Lung (tissue), 12 donors: ENCODE measurements around the gene HSP90AB1. TPM values are rescaled to one million over a fixed set of nuclear protein-coding genes. Genes with fewer than 3 reads are reported as not detected.
A peak's percentile ranks its signal among the peaks of the same experiment; 100 is the strongest.

Experiments
- ATAC-seq: fragments of 200-7000 bp; cut with Tn5 transposase; one replicate; pipeline ENCODE4 v1.9.1; 2020; ENCODE audit warnings: moderate number of reproducible peaks; ENCODE audit not compliant: insufficient read depth, low FRiP score
- DNase-seq, 3 donors: peaks; one replicate each; pipeline ENCODE4 v3.0.0-alpha.2; 2013 to 2017
- H3K27ac ChIP-seq, 2 donors: one replicate each; pipeline ENCODE4 v1.5.1; 2013; ENCODE audit warnings: mild to moderate bottlenecking in 2 of 2, moderate library complexity in 2 of 2, control low read depth in 1 of 2, inconsistent platforms in 1 of 2, low read depth in 1 of 2, low read length in 1 of 2
- H3K27me3 ChIP-seq, 3 donors: one replicate each; pipeline ENCODE4 v1.5.1; 2013; ENCODE audit warnings: low read length in 2 of 3; ENCODE audit not compliant: control insufficient read depth in 3 of 3, insufficient read depth in 3 of 3
- H3K36me3 ChIP-seq, 4 donors: one replicate each; pipeline ENCODE4 v1.5.1; 2013; ENCODE audit warnings: low read length in 4 of 4, mild to moderate bottlenecking in 1 of 4, moderate library complexity in 1 of 4; ENCODE audit not compliant: control insufficient read depth in 4 of 4, insufficient read depth in 4 of 4
- H3K4me1 ChIP-seq, 5 donors: one replicate each; pipeline ENCODE4 v1.5.1; 2013; ENCODE audit warnings: low read length in 5 of 5, mild to moderate bottlenecking in 2 of 5, moderate library complexity in 1 of 5; ENCODE audit not compliant: control insufficient read depth in 5 of 5, insufficient read depth in 5 of 5
- H3K4me3 ChIP-seq: one replicate; pipeline ENCODE4 v1.5.1; 2013; ENCODE audit warnings: mild to moderate bottlenecking, control low read depth, moderate library complexity
- H3K9ac ChIP-seq, 2 donors: one replicate each; pipeline ENCODE4 v1.5.1; 2013; ENCODE audit warnings: low read length in 2 of 2, control low read depth in 1 of 2; ENCODE audit not compliant: insufficient read depth in 1 of 2
- H3K9me3 ChIP-seq, 4 donors: one replicate each; pipeline ENCODE4 v1.5.1; 2013; ENCODE audit warnings: low read length in 3 of 4, mild to moderate bottlenecking in 1 of 4, moderate library complexity in 1 of 4; ENCODE audit not compliant: control insufficient read depth in 4 of 4, insufficient read depth in 3 of 4
- whole genome bisulfite sequencing, 2 donors: extraction: QIAGEN DNeasy Blood & Tissue Kit; methylation state at CpG; one replicate each; pipeline ENCODE4 v1.1.7; 2013; 5-methylcytosine and 5-hydroxymethylcytosine counted together
- polyA plus RNA-seq, 2 donors: library from polyadenylated mRNA; stranded (reverse); fragments of 200-250 nt; gene quantifications; one replicate each; pipeline ENCODE4 v1.2.1, GENCODE V29; 2013
- total RNA-seq, 2 donors: library from RNA; depleted of rRNA in 1 of 2; stranded (reverse); fragments of >200 nt in 1 of 2; gene quantifications; one replicate each; pipeline ENCODE4 v1.2.1, GENCODE V29; 2014 to 2021
- TF ChIP-seq, protein P1 (sequence below): IDR thresholded peaks from 2 replicates; pipeline ENCODE4 v1.5.1; 2012; ENCODE audit warnings: mild to moderate bottlenecking; ENCODE audit errors: control extremely low read depth, extremely low read depth
- donor health status: control.
- donor health status: control.
- donor health status: Bipolar disorder and iron deficiency.
- donor health status: healthy.
- donor health status: DM: yes; HTN: yes; CAD: no.

HSP90AB1 gene
- total and polyA plus RNA-seq, 4 donors = 289 to 700 (median 509) TPM

DNA sequence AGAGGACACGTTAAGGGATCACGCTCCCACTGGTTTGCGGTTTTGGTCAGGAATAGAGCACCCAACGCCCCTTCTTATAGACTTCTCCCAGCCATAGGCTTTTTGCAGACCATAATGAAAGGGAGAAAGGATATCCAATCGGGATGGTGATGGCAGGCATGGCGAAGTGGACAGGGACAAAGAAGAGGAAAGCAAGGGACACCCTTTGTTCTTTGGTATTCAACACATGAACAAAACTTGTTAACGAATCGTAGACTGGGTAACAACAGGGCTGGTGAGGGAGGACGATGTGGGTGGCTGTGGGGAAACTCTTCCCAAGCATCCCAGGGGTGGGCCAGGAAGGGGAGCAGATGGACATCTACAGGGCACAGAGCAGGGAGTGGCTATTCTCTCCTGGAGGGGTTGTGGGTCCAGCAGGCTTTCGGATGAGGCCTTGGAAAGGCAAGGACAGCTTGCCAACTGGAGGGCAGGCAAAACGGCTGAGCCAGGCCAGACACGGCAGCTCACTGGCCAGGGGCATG, 1.4 kb upstream of the HSP90AB1 start:
- no peaks in the 10 kb centered on the region for H3K27me3 ChIP-seq
- TF ChIP-seq, protein P1, sequence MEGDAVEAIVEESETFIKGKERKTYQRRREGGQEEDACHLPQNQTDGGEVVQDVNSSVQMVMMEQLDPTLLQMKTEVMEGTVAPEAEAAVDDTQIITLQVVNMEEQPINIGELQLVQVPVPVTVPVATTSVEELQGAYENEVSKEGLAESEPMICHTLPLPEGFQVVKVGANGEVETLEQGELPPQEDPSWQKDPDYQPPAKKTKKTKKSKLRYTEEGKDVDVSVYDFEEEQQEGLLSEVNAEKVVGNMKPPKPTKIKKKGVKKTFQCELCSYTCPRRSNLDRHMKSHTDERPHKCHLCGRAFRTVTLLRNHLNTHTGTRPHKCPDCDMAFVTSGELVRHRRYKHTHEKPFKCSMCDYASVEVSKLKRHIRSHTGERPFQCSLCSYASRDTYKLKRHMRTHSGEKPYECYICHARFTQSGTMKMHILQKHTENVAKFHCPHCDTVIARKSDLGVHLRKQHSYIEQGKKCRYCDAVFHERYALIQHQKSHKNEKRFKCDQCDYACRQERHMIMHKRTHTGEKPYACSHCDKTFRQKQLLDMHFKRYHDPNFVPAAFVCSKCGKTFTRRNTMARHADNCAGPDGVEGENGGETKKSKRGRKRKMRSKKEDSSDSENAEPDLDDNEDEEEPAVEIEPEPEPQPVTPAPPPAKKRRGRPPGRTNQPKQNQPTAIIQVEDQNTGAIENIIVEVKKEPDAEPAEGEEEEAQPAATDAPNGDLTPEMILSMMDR = no peak
- DNase-seq = no peak
- no peaks in the 10 kb centered on the region for H3K9me3 ChIP-seq
- H3K36me3 ChIP-seq = peaks cover 10 to 21% (median 20%) of the 10 kb centered on the region in 4 donors
- H3K27ac ChIP-seq = peak overlapping the region; percentile 94 to 96
- H3K9ac ChIP-seq = no peak overlapping the region
- 76 to 87% methylated on average over 12 of the region's 12 CpGs for WGBS, 2 donors
- no peak for ATAC-seq
- H3K4me1 ChIP-seq = peaks cover 7 to 22% (median 11%) of the 10 kb centered on the region in 5 donors
- H3K4me3 ChIP-seq = no peak overlapping the region

DNA sequence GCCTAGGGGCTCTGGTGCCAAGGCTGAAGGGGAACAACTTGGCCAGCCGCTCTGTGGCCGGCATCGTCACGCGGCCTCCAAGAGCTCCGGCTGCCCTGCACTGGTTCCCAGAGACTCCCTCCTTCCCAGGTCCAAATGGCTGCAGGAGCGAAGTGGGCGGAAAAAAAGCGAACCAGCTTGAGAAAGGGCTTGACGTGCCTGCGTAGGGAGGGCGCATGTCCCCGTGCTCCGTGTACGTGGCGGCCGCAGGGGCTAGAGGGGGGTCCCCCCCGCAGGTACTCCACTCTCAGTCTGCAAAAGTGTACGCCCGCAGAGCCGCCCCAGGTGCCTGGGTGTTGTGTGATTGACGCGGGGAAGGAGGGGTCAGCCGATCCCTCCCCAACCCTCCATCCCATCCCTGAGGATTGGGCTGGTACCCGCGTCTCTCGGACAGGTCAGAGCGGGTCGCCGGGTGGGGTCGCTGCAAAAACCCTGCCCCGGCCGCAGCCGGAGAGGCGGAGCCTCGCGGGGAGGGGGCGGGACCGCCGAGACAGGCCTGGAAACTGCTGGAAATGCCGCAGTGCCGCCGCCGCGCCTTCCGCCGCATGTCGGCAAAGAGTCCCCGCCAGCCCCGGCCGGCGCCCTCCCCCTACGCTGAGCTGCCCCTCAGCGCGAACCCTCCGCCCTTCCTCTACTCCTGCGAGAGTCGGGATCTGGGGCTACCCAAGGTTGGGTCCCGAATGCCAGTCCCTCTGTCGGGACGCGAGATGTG, 814 bp upstream of the HSP90AB1 start:
- Histone ChIP-seq H3K36me3 (peaks cover 13 to 27% (median 27%) of the 10 kb centered on the region in 4 donors), H3K27ac (peak overlapping the region; percentile 94 to 96), H3K9ac (peak overlapping the region; percentile 88 to 99), H3K9me3 (no peaks in the 10 kb centered on the region), H3K4me1 (peaks cover 7 to 22% (median 11%) of the 10 kb centered on the region in 5 donors), H3K4me3 (peak overlapping the region; percentile 80), H3K27me3 (no peaks in the 10 kb centered on the region)
- ATAC-seq (peak; percentile 82), DNase-seq (peak; percentile 85 to 94 (median 90))
- TF ChIP-seq, protein P1 = peak; percentile 8
- WGBS, 2 donors = 0 to 1% methylated on average over 59 to 62 of the region's 62 CpGs

DNA sequence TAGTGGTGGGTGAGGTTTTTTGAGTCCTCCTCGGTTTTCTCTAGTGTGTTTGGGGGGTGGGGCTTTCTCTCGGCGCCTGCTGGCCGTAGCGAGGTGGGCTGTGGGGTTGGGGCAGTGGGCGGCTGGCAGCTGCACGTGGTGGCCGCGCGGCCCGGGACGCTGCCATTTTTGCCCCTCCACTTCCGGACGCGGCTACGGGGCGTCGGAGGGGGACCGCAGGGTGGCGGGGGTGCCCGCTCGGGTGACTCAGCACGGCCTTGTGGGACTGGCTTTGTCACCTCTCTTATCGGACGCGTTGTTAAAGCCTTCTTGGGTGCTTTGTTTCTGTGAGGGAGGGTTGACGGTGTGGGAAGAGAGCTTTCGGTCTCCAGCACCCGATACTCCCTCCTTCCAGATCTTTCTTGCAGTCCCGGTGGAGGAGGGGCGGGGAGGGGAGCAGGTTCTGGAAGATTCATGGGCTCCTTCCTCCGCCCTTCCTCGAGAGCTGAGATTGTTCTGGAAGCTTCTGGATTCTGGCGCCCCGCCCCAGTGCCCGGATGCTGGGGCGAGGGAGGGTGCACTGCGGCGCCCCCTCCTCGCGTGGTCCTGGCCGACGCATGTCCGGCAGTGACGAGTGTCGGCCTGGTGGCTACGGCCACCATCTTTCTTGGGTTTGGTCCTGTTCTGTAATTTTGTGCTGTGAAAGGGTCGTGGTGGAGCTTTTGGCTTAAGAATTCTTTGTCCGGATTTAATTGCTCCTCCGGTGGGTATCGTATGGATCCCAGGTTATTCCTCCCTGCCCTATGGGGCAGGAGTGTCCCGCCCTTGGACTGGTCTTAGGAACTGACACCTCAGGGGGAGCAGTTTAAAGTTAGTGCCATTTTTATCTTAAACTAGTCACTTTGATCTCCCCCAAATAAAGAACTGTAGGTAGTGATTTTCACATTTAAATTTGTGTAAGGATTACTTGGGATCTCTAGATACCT, 719 bp downstream of the HSP90AB1 start:
- Histone ChIP-seq H3K9ac (peak overlapping the region; percentile 90 to 99), H3K4me3 (peak overlapping the region; percentile 80), H3K27me3 (no peaks in the 10 kb centered on the region), H3K4me1 (peaks cover 7 to 22% (median 11%) of the 10 kb centered on the region in 5 donors), H3K36me3 (peaks cover 20 to 39% (median 36%) of the 10 kb centered on the region in 4 donors), H3K27ac (peak overlapping the region; percentile 94), H3K9me3 (no peaks in the 10 kb centered on the region)
- peak; percentile 71 to 78 (median 72) for DNase-seq
- ATAC-seq = peak; percentile 62
- 0 to 1% methylated on average over 52 of the region's 52 CpGs for WGBS, 2 donors
- TF ChIP-seq, protein P1 = no peak
